Suprapubic skin (tissue), 3 donors: ENCODE measurements around the gene PRCC.

Experiments used
- POLR2AphosphoS5 ChIP-seq, 3 donors: sonication (generic); formaldehyde crosslinking; IDR thresholded peaks; one replicate each; pipeline ENCODE4 v1.6.1; 2017; ENCODE audit warnings: antibody characterized with exemption in 3 of 3
- TF ChIP-seq, protein P1 (sequence below), 2 donors: fragments of 200-600 bp in 1 of 2; fragments of 450-650 bp in 1 of 2; sonication (generic) in 1 of 2; IDR thresholded peaks; one replicate each; pipeline ENCODE4 v1.5.1; 2016 to 2019; ENCODE audit warnings: antibody characterized with exemption in 2 of 2, mild to moderate bottlenecking in 1 of 2, moderate library complexity in 1 of 2

DNA sequence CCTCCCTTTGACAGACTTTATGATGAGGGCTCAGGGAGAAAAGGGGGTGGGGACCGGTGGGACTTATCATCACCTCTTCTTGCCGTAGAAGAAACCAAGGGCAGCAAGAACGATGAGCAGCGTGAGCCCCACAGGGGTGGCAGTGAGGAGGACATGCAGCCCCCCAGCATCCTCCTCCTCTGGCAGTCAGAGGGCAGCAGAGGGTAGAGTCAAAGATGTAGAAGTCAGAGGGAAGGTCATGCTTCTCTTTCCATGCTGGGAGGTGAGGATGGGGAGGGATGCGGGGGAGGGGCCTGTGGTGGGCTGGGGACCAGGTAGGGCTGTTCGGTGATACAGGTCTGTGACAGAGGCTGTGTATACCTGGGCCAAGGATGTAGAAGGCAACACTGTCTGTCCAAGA lies 76.8 kb downstream of the PRCC start:
- TF ChIP-seq POLR2AphosphoS5 (IDR thresholded peaks at IDR 0.05): no peak
- TF ChIP-seq, protein P1, sequence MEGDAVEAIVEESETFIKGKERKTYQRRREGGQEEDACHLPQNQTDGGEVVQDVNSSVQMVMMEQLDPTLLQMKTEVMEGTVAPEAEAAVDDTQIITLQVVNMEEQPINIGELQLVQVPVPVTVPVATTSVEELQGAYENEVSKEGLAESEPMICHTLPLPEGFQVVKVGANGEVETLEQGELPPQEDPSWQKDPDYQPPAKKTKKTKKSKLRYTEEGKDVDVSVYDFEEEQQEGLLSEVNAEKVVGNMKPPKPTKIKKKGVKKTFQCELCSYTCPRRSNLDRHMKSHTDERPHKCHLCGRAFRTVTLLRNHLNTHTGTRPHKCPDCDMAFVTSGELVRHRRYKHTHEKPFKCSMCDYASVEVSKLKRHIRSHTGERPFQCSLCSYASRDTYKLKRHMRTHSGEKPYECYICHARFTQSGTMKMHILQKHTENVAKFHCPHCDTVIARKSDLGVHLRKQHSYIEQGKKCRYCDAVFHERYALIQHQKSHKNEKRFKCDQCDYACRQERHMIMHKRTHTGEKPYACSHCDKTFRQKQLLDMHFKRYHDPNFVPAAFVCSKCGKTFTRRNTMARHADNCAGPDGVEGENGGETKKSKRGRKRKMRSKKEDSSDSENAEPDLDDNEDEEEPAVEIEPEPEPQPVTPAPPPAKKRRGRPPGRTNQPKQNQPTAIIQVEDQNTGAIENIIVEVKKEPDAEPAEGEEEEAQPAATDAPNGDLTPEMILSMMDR (IDR thresholded peaks at IDR 0.05): no peak
